GM19099 (cell line): ENCODE results near the gene CFI.
A peak's percentile ranks its signal among the peaks of the same experiment; 100 is the strongest.

Experiments
- POLR2A ChIP-seq: IDR thresholded peaks from 3 replicates; pipeline ENCODE4 v1.6.1; 2011; ENCODE audit warnings: low read depth; ENCODE audit not compliant: insufficient read length; ENCODE audit errors: extremely low read depth

CFI gene

GRCh38 chr4:109750652-109751244 lies 51.1 kb downstream of the CFI start:
- TF ChIP-seq POLR2A = no peak

- no peak for TF ChIP-seq POLR2A
These were observed 52.3 kb downstream of the CFI start for GRCh38 chr4:109749388-109750082.

- no peak for TF ChIP-seq POLR2A
These were observed 53.7 kb downstream of the CFI start for GRCh38 chr4:109748114-109748513.

- TF ChIP-seq POLR2A = no peak
These were observed 55.1 kb downstream of the CFI start for GRCh38 chr4:109746728-109747127.

- no peak for TF ChIP-seq POLR2A
These were observed 56.0 kb downstream of the CFI start for GRCh38 chr4:109745830-109746229.

- no peak for TF ChIP-seq POLR2A
These were observed 62.3 kb downstream of the CFI start for GRCh38 chr4:109739547-109739946.

GRCh38 chr4:109738104-109738872 lies 63.5 kb downstream of the CFI start:
- no peak for TF ChIP-seq POLR2A

GRCh38 chr4:109735566-109736365 lies 66.0 kb downstream of the CFI start:
- TF ChIP-seq POLR2A = no peak

- no peak for TF ChIP-seq POLR2A
These were observed 68.1 kb downstream of the CFI start for GRCh38 chr4:109733728-109734127.

GRCh38 chr4:109730619-109731545 lies 70.9 kb downstream of the CFI start:
- no peak for TF ChIP-seq POLR2A

GRCh38 chr4:109729718-109730618 lies 71.8 kb downstream of the CFI start, which contains the start of gene PLA2G12A:
PLA2G12A (minus strand) TSS chr4:109730070; CDS start chr4:109729809, 261 bp downstream.
- peak; percentile 53 for TF ChIP-seq POLR2A

- TF ChIP-seq POLR2A = no peak
These were observed 72.6 kb downstream of the CFI start for GRCh38 chr4:109729117-109729717.

- TF ChIP-seq POLR2A = no peak
These were observed 73.4 kb downstream of the CFI start for GRCh38 chr4:109728385-109728784.

- TF ChIP-seq POLR2A = no peak
These were observed 78.7 kb downstream of the CFI start for GRCh38 chr4:109723110-109723509.
